Mesendoderm (in vitro differentiated cells): Measurements from ENCODE around the gene SCARF2.

ENCODE experiments used
- DNase-seq: peaks from one replicate; pipeline ENCODE4 v3.0.0; 2013
- H2AK5ac ChIP-seq: 2 replicates; pipeline ENCODE4 v1.6.1; 2013; ENCODE audit warnings: low read length, inconsistent platforms
- H2BK120ac ChIP-seq: 2 replicates; pipeline ENCODE4 v1.6.1; 2013; ENCODE audit warnings: low read depth, mild to moderate bottlenecking, low read length, moderate library complexity, mixed read lengths
- H2BK15ac ChIP-seq: replicated peaks from 2 replicates; pipeline ENCODE4 v1.6.1; 2013; ENCODE audit warnings: low read depth, mild to moderate bottlenecking, moderate library complexity
- H2BK5ac ChIP-seq: 2 replicates; pipeline ENCODE4 v1.6.1; 2013; ENCODE audit warnings: low read length, inconsistent platforms
- H3K18ac ChIP-seq: 2 replicates; pipeline ENCODE4 v1.6.1; 2013; ENCODE audit warnings: mild to moderate bottlenecking, low read length, mixed read lengths
- H3K23ac ChIP-seq: one replicate; pipeline ENCODE4 v1.6.1; 2013; ENCODE audit warnings: low read length
- H3K27ac ChIP-seq: 2 replicates; pipeline ENCODE4 v1.5.1; 2013; ENCODE audit warnings: low read depth, mild to moderate bottlenecking, inconsistent platforms, low read length, moderate library complexity
- H3K27me3 ChIP-seq: 2 replicates; pipeline ENCODE4 v1.6.1; 2013; ENCODE audit warnings: low read length, control low read depth, mild to moderate bottlenecking, inconsistent platforms; ENCODE audit not compliant: insufficient read depth, poor library complexity
- H3K36me3 ChIP-seq: 2 replicates; pipeline ENCODE4 v1.6.1; 2013; ENCODE audit warnings: low read length, inconsistent platforms; ENCODE audit not compliant: control insufficient read depth, insufficient read depth
- H3K4ac ChIP-seq: one replicate; pipeline ENCODE4 v1.6.1; 2013; ENCODE audit warnings: low read depth, mild to moderate bottlenecking, low read length, moderate library complexity
- H3K4me1 ChIP-seq: 2 replicates; pipeline ENCODE4 v1.6.1; 2013; ENCODE audit warnings: low read depth, low read length, inconsistent platforms; ENCODE audit not compliant: control insufficient read depth
- H3K4me2 ChIP-seq: 2 replicates; pipeline ENCODE4 v1.6.1; 2013; ENCODE audit warnings: low read length
- H3K4me3 ChIP-seq: 2 replicates; pipeline ENCODE4 v1.5.1; 2013; ENCODE audit warnings: mild to moderate bottlenecking, low read length
- H3K56ac ChIP-seq: one replicate; pipeline ENCODE4 v1.6.1; 2013; ENCODE audit warnings: low read length
- H3K79me1 ChIP-seq: 2 replicates; pipeline ENCODE4 v1.6.1; 2013; ENCODE audit warnings: low read length, inconsistent platforms
- H3K79me2 ChIP-seq: 2 replicates; pipeline ENCODE4 v1.6.1; 2013; ENCODE audit warnings: mild to moderate bottlenecking, low read length; ENCODE audit not compliant: control insufficient read depth, insufficient read depth
- H3K9ac ChIP-seq: 2 replicates; pipeline ENCODE4 v1.6.1; 2013; ENCODE audit warnings: low read length, inconsistent platforms
- H4K5ac ChIP-seq: one replicate; pipeline ENCODE4 v1.6.1; 2013; ENCODE audit warnings: low read length
- H4K8ac ChIP-seq: one replicate; pipeline ENCODE4 v1.6.1; 2013; ENCODE audit warnings: low read depth, mild to moderate bottlenecking, control low read depth, low read length, moderate library complexity
- WGBS: extraction: QIAGEN DNeasy Blood & Tissue Kit; methylation state at CpG from one replicate; pipeline ENCODE4 v1.1.7; 2013; ENCODE audit warnings: low lambda C conversion rate, missing lambda C conversion rate; ENCODE audit not compliant: insufficient coverage; ENCODE audit errors: extremely low coverage; 5-methylcytosine and 5-hydroxymethylcytosine counted together

SCARF2 gene

DNA sequence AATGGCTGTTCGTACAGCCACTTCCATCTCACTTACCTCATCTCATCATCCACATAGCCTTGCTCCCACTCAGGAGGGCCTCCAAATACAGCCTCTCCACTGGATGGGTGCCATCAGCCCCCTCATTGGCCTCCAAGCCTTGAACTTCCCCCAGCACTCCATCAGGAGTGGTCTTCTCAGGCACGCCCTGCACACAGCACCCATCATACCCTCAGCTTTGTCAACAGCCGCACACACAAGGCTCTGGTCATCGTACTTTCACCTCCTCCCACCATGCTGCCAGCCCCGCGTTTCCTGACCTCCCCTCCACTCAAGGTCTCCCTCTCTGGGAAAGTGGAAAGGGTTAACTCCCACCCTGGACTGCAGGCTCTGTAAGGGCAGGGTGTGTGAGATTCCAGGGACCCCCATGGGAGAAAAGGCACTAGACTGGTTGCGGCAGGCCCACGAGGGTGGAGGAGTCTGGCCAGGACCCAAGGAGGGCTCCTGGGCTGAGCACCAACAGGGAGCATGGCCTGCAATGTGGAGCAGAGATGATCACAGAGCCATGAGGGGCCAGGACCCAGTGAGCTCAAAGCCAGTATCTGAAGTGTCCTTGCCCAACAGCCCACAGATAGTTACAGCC, 21.0 kb upstream of the SCARF2 start:
- Histone ChIP-seq H3K4me1 (peaks cover 2% of the 10 kb centered on the region), H3K27ac (no peak overlapping the region), H2AK5ac (no peak overlapping the region), H3K79me2 (no peaks in the 10 kb centered on the region), H3K56ac (no peak overlapping the region), H3K9ac (no peak overlapping the region), H4K8ac (no peak overlapping the region), H3K18ac (no peak overlapping the region), H3K4ac (no peak overlapping the region), H4K5ac (no peak overlapping the region), H3K27me3 (no peaks in the 10 kb centered on the region), H3K36me3 (no peaks in the 10 kb centered on the region), H3K23ac (no peak overlapping the region), H3K4me3 (no peak overlapping the region), H3K79me1 (no peaks in the 10 kb centered on the region), H3K4me2 (no peak overlapping the region), H2BK5ac (no peak overlapping the region), H2BK15ac (no peak overlapping the region), H2BK120ac (no peak overlapping the region)
- DNase-seq = no peak
- WGBS = no CpG with 5 or more reads among the region's 8 CpGs

DNA sequence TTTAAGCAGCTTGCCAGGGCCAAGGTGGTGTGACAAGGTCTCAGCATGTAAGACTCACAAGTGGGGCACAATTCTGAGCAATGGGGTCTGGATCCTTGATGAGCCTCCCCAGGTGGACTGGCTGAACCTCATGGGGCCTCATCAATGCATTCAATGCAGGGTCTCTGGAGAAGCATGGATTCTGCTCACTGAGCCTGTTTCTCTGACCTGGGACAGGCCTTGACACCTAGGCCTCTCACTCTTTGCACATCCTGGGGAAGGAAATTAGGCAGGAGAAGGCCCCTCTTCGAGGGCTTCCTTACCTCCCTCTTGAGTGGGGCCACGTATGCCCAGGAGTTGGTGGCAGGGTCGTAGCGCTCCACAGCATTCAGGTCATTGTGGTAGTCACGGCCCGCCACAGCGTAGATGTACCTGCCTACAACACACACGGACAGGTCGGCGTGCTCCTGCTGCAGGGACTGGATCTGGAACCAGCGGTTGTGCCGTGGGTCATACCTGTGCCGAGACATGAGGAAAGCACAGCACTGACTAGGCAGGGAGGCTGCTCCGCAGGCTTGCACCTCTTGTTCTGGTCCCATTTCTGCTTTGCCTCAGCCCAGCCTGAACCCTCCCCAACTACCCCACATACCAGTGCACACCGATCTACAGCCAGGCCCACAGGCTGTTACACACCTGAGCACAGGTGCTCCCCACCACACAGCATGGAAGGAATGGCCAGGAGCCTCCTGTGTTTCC, 20.0 kb upstream of the SCARF2 start:
- Histone ChIP-seq H2BK120ac (no peak overlapping the region), H3K18ac (no peak overlapping the region), H3K56ac (no peak overlapping the region), H4K5ac (no peak overlapping the region), H4K8ac (no peak overlapping the region), H3K4me3 (no peak overlapping the region), H3K27ac (no peak overlapping the region), H3K79me1 (no peaks in the 10 kb centered on the region), H2BK15ac (no peak overlapping the region), H2BK5ac (no peak overlapping the region), H3K9ac (no peak overlapping the region), H3K36me3 (no peaks in the 10 kb centered on the region), H3K4ac (no peak overlapping the region), H2AK5ac (no peak overlapping the region), H3K23ac (no peak overlapping the region), H3K4me2 (no peak overlapping the region), H3K4me1 (peaks cover 2% of the 10 kb centered on the region), H3K79me2 (no peaks in the 10 kb centered on the region), H3K27me3 (no peaks in the 10 kb centered on the region)
- no CpG with 5 or more reads among the region's 15 CpGs for WGBS
- DNase-seq = no peak

DNA sequence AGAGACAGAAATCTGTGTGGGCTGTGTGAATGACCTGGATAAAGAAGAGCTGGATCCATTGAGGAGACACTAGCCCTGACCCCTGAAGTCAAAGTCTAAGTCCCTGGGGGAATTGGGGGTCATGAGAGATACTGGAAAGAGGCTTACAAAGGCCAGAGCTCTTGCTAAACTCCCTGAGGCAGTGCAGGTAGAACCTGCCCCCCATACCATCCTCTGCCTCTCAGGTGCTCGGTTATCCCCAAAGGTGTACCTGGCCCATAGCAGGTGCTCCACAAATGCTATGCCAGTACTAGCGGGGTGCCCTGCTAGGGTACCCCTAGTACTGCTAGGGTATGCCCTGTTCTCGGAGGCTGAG, 19.1 kb upstream of the SCARF2 start:
- H4K8ac ChIP-seq = no peak overlapping the region
- no peak overlapping the region for H3K4me3 ChIP-seq
- peak overlapping the region; percentile 64 for H3K9ac ChIP-seq
- DNase-seq = no peak
- H3K4me2 ChIP-seq = no peak overlapping the region
- H2BK120ac ChIP-seq = no peak overlapping the region
- H2BK15ac ChIP-seq = no peak overlapping the region
- no CpG with 5 or more reads among the region's 3 CpGs for WGBS
- H3K18ac ChIP-seq = no peak overlapping the region
- H3K4me1 ChIP-seq = peaks cover 2% of the 10 kb centered on the region
- H3K27me3 ChIP-seq = no peaks in the 10 kb centered on the region
- peak overlapping the region; percentile 73 for H3K56ac ChIP-seq
- H3K23ac ChIP-seq = no peak overlapping the region
- no peak overlapping the region for H2BK5ac ChIP-seq
- H3K79me1 ChIP-seq = no peaks in the 10 kb centered on the region
- no peaks in the 10 kb centered on the region for H3K36me3 ChIP-seq
- H2AK5ac ChIP-seq = no peak overlapping the region
- H4K5ac ChIP-seq = no peak overlapping the region
- no peaks in the 10 kb centered on the region for H3K79me2 ChIP-seq
- no peak overlapping the region for H3K27ac ChIP-seq
- H3K4ac ChIP-seq = no peak overlapping the region

DNA sequence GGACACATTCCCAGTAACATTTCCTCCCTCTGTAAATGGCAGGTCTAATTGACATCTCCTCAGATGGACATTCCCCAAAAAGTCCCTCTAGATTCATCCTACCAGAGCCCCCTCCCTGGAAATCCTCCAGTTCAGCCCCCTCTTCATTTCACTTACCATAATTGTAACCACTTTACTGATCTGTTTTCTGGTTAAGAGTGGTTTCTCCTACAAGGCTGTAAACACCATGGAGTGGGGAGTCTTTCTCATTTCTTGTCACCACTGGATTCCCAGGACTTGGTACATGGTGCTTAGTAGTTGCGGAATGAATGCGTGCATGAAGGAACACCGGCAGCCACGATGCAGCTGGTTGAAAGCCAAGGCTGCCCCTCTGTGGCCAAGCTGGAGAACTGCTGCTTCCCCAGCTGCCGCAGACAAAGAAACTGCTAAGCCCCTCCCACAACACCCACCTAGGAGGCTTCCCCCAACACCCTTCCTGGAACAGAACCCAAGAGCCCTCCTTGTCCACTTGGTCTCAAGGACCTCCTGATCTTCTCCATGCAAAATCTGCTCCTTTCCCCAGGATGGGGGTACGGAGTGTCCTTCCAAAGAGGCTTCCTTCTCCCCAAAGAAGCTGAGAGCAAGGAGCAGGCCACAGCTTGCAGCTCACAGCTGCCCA, 18.6 kb upstream of the SCARF2 start:
- Histone ChIP-seq H4K8ac (no peak overlapping the region), H3K79me1 (no peaks in the 10 kb centered on the region), H3K9ac (peak overlapping the region; percentile 64), H3K36me3 (no peaks in the 10 kb centered on the region), H3K79me2 (no peaks in the 10 kb centered on the region), H3K56ac (peak overlapping the region; percentile 73), H3K23ac (no peak overlapping the region), H3K18ac (no peak overlapping the region), H3K4me2 (no peak overlapping the region), H2BK120ac (no peak overlapping the region), H2BK5ac (no peak overlapping the region), H3K27me3 (no peaks in the 10 kb centered on the region), H4K5ac (peak overlapping the region; percentile 91), H3K27ac (no peak overlapping the region), H2BK15ac (no peak overlapping the region), H3K4ac (no peak overlapping the region), H2AK5ac (no peak overlapping the region), H3K4me3 (no peak overlapping the region), H3K4me1 (peaks cover 2% of the 10 kb centered on the region)
- WGBS = no CpG with 5 or more reads among the region's 6 CpGs
- peak; percentile 86 for DNase-seq

DNA sequence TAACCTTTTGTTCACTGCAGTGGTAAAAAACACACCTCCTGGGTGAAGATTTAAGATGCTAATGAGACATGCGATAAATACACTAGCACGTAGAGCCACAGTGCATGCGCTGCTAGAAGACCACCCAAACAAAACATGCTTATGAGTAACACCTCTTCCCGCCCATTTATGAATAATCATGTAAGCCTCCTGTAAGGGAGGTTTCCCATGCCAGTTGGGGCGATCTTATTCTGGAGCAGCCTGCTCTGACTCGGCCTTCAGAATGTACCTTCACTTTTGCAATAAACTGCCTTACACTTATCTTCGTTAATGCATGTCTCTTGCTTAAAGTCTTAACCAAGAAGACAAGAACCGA, 18.1 kb upstream of the SCARF2 start:
- no peaks in the 10 kb centered on the region for H3K27me3 ChIP-seq
- WGBS = no CpG with 5 or more reads among the region's 8 CpGs
- no peak overlapping the region for H3K23ac ChIP-seq
- H2AK5ac ChIP-seq = no peak overlapping the region
- H2BK15ac ChIP-seq = no peak overlapping the region
- no peak overlapping the region for H3K9ac ChIP-seq
- no peak overlapping the region for H2BK120ac ChIP-seq
- H4K8ac ChIP-seq = no peak overlapping the region
- no peak overlapping the region for H2BK5ac ChIP-seq
- no peak overlapping the region for H3K27ac ChIP-seq
- H3K4me3 ChIP-seq = no peak overlapping the region
- no peak overlapping the region for H4K5ac ChIP-seq
- no peaks in the 10 kb centered on the region for H3K36me3 ChIP-seq
- H3K56ac ChIP-seq = no peak overlapping the region
- no peak overlapping the region for H3K4me2 ChIP-seq
- peaks cover 2% of the 10 kb centered on the region for H3K4me1 ChIP-seq
- H3K79me1 ChIP-seq = no peaks in the 10 kb centered on the region
- no peak overlapping the region for H3K18ac ChIP-seq
- no peaks in the 10 kb centered on the region for H3K79me2 ChIP-seq
- H3K4ac ChIP-seq = no peak overlapping the region
- no peak for DNase-seq
